ENCODE results near the gene CKS1B.

DNA sequence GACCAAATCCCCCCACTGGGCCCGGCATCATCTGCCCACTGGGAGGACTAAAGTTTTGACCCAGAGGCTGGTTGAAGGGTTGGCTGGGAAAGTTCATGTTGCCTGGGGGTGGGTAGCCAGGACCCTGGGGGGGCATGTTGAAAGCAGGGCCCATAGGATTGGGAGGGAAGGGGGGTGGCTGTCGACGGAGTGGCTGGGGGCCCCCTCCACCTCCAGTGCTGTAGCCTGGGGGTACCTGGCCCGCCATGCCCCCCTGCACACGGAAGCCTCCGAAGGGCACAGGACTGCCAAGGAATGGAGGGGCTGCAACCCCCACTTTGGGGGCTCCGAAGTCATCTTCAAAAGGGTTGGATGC lies 15.1 kb upstream of the CKS1B start:
- TF ChIP-seq EZH2 (IDR thresholded peaks at IDR 0.05) (no peak), POLR2AphosphoS5 (IDR thresholded peaks at IDR 0.05; ENCODE audit: borderline replicate concordance, low read depth, low read length) (no peak)
